GM12878 (cell line): Measurements from ENCODE around the gene HDGF. TPM values are rescaled to one million over a fixed set of nuclear protein-coding genes. Genes with fewer than 3 reads are reported as not detected.
A peak's percentile ranks its signal among the peaks of the same experiment; 100 is the strongest.

Source experiments
- BCL11A ChIP-seq: IDR thresholded peaks from 2 replicates; pipeline ENCODE4 v1.6.1; 2011; ENCODE audit warnings: low read depth, low read length
- CHD2 ChIP-seq: IDR thresholded peaks from 2 replicates; pipeline ENCODE4 v1.6.1; 2011; ENCODE audit warnings: low read depth, low read length, improper control_type of control experiment, borderline replicate concordance
- EED ChIP-seq: sonication (generic); IDR thresholded peaks from 2 replicates; pipeline ENCODE4 v1.6.1; 2016; ENCODE audit warnings: antibody characterized with exemption, low read depth
- EGR1 ChIP-seq, 2 experiments: IDR thresholded peaks; 1 replicate in 1 of 2; 2 replicates in 1 of 2; pipeline ENCODE4 v1.6.1; 2011 to 2012; ENCODE audit warnings: low read depth in 2 of 2, low read length in 2 of 2, borderline replicate concordance in 1 of 2, mild to moderate bottlenecking in 1 of 2, moderate library complexity in 1 of 2
- ELK1 ChIP-seq: IDR thresholded peaks from 2 replicates; pipeline ENCODE4 v1.6.1; 2012; ENCODE audit warnings: low read depth, low read length, improper control_type of control experiment
- GABPA ChIP-seq: IDR thresholded peaks from 2 replicates; pipeline ENCODE4 v1.6.1; 2014; ENCODE audit warnings: antibody characterized with exemption, low read depth, mild to moderate bottlenecking, inconsistent platforms
- HCFC1 ChIP-seq: fragments of 150-350 bp; IDR thresholded peaks from 2 replicates; pipeline ENCODE4 v1.6.1; 2014; ENCODE audit warnings: low read length
- MEF2A ChIP-seq: IDR thresholded peaks from 2 replicates; pipeline ENCODE4 v1.6.1; 2011; ENCODE audit warnings: low read depth, mild to moderate bottlenecking, low read length, moderate library complexity; ENCODE audit not compliant: insufficient read depth
- NFYB ChIP-seq: IDR thresholded peaks from 2 replicates; pipeline ENCODE4 v1.6.1; 2011; ENCODE audit warnings: low read depth, mild to moderate bottlenecking, low read length, improper control_type of control experiment, moderate library complexity; ENCODE audit not compliant: insufficient read depth
- POLR2AphosphoS2 ChIP-seq: IDR thresholded peaks from 2 replicates; pipeline ENCODE4 v1.6.1; 2011; ENCODE audit warnings: low read depth, mild to moderate bottlenecking, low read length, improper control_type of control experiment, moderate library complexity
- RB1 ChIP-seq: fragments of 450-650 bp; formaldehyde crosslinking; IDR thresholded peaks from 2 replicates; pipeline ENCODE4 v1.6.1; 2017; ENCODE audit warnings: mild to moderate bottlenecking, borderline replicate concordance
- RFX5 ChIP-seq: IDR thresholded peaks from 2 replicates; pipeline ENCODE4 v1.6.1; 2011; ENCODE audit warnings: low read depth, low read length, improper control_type of control experiment
- SIX5 ChIP-seq: IDR thresholded peaks from 2 replicates; pipeline ENCODE4 v1.6.1; 2011; ENCODE audit warnings: mild to moderate bottlenecking, low read depth, low read length, moderate library complexity; ENCODE audit not compliant: severe bottlenecking
- SMC3 ChIP-seq: IDR thresholded peaks from 2 replicates; pipeline ENCODE4 v1.6.1; 2011; ENCODE audit warnings: low read length, improper control_type of control experiment, borderline replicate concordance
- SRF ChIP-seq, 2 experiments: IDR thresholded peaks; 2 replicates each; pipeline ENCODE4 v1.6.1; 2011; ENCODE audit warnings: low read depth in 2 of 2, low read length in 2 of 2, mild to moderate bottlenecking in 1 of 2, moderate library complexity in 1 of 2
- TCF12 ChIP-seq: IDR thresholded peaks from 2 replicates; pipeline ENCODE4 v1.6.1; 2011; ENCODE audit warnings: low read depth, mild to moderate bottlenecking, low read length
- ZNF274 ChIP-seq: IDR thresholded peaks from one replicate; pipeline ENCODE4 v1.8.0; 2011; ENCODE audit not compliant: insufficient read length, insufficient read depth
- ZNF622 ChIP-seq: fragments of 450-650 bp; IDR thresholded peaks from 2 replicates; pipeline ENCODE4 v1.6.1; 2017; ENCODE audit warnings: mild to moderate bottlenecking, inconsistent platforms
- polyA plus RNA-seq, 11 experiments: library from polyadenylated mRNA; depleted of rRNA in 4 of 11; unstranded in 6 of 11; stranded (reverse) in 5 of 11; fragments of >200 nt; fragmentation: Nextera tagmentation in 4 of 11; fragmentation: Illumina TruSeq in 1 of 11; extraction: Ambion mirVana in 4 of 11; extraction: Trizol in 1 of 11; gene quantifications; 1 replicate in 1 of 11; 2 replicates in 10 of 11; pipeline versions ENCODE4 v1.2.1 to v1.2.3, GENCODE V29; 2011 to 2016; ENCODE audit warnings: inconsistent platforms in 2 of 11, missing spikeins in 2 of 11, low read depth in 1 of 11
- total RNA-seq, 4 experiments: library from RNA; depleted of rRNA in 3 of 4; stranded (reverse); fragments of >200 nt in 3 of 4; fragmentation: Illumina TruSeq in 1 of 4; extraction: Trizol in 1 of 4; gene quantifications; 2 replicates each; pipeline versions ENCODE4 v1.2.1 to v1.2.3, GENCODE V29; 2013 to 2021
- TF ChIP-seq, protein P1 (sequence below): fragments of 450-650 bp; formaldehyde crosslinking; IDR thresholded peaks from 2 replicates; pipeline ENCODE4 v1.4.0; 2022; ENCODE audit warnings: mild to moderate bottlenecking, moderate library complexity
- TF ChIP-seq, protein P2 (sequence below): IDR thresholded peaks from 2 replicates; pipeline ENCODE4 v1.6.1; 2011; ENCODE audit warnings: low read depth, mild to moderate bottlenecking, low read length, moderate library complexity, borderline replicate concordance; ENCODE audit errors: extremely low read depth
- TF ChIP-seq, protein P3 (sequence below): fragments of 450-650 bp; IDR thresholded peaks from 2 replicates; pipeline ENCODE4 v1.6.1; 2017; ENCODE audit warnings: low read depth, mild to moderate bottlenecking, moderate library complexity
- TF ChIP-seq, protein P4 (sequence below): IDR thresholded peaks from 2 replicates; pipeline ENCODE4 v1.6.1; 2012; ENCODE audit warnings: low read depth, low read length, improper control_type of control experiment

The HDGF gene
- total and polyA plus RNA-seq, 10 of the 15 experiments (the other 5 are each of a cell fraction or from before 2014, with no cell fraction given): 28.3 to 372 (median 209) TPM

DNA sequence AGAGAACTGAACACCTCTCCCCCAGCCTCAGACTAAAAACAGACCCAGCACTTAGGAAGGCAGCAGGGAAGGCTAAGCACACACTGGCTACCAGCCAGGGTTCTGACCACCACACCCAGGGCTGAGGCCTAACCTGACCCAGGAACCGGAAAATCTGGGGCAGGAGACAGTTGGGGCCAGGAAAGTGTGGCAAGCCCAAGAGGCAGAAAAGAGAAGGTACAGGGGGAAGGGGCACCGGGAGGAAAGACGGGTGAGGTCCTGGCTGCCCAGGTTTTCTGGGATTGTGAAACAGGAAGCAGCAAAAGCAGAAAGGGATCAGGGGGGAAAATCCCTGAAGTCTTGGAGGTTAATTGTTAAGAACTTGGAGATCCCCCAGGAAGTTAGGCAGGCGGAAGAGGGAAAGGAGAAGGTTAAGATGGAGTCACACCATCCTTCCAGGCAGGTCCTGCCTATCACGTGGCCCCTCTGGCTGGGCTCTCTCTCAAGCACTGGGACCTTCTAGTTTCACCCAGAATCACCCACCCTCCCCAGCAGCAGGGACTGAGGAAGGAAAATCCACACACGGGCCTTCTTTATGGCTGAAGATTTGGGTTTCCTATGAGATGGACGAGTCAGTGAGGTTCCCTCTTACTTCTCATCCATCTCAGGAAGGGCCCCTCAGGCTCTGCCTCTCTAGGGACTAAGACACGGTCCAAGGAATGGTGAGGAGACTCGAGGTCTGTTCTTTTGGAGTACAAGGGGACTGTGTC lies 2.6 kb downstream of the HDGF start (continued):
- TF ChIP-seq, protein P1, sequence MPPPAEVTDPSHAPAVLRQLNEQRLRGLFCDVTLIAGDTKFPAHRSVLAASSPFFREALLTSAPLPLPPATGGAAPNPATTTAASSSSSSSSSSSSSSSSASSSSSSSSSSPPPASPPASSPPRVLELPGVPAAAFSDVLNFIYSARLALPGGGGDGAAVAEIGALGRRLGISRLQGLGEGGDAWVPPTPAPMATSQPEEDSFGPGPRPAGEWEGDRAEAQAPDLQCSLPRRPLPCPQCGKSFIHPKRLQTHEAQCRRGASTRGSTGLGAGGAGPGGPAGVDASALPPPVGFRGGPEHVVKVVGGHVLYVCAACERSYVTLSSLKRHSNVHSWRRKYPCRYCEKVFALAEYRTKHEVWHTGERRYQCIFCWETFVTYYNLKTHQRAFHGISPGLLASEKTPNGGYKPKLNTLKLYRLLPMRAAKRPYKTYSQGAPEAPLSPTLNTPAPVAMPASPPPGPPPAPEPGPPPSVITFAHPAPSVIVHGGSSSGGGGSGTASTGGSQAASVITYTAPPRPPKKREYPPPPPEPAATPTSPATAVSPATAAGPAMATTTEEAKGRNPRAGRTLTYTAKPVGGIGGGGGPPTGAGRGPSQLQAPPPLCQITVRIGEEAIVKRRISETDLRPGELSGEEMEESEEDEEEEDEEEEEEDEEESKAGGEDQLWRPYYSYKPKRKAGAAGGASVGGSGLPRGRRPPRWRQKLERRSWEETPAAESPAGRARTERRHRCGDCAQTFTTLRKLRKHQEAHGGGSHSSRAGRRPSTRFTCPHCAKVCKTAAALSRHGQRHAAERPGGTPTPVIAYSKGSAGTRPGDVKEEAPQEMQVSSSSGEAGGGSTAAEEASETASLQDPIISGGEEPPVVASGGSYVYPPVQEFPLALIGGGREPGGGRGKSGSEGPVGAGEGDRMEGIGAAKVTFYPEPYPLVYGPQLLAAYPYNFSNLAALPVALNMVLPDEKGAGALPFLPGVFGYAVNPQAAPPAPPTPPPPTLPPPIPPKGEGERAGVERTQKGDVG (CRISPR knock-in tag): no peak
- TF ChIP-seq RFX5 (no peak), SRF (IDR thresholded peaks at IDR 0.05; ENCODE audit: low read depth in 2 of 2, low read length in 2 of 2) (0 out of 4 replicates have a peak, but pooled peaks of 1 of the 2 experiments have one; percentile 29), ZNF622 (no peak), BCL11A (no peak), NFYB (no peak), ZNF274 (no peak), RB1 (no peak), EGR1 (IDR thresholded peaks at IDR 0.05; ENCODE audit: borderline replicate concordance in 1 of 2, low read depth in 2 of 2, low read length in 2 of 2) (no peak), POLR2AphosphoS2 (no peak), HCFC1 (no peak), SMC3 (no peak), SIX5 (no peak), CHD2 (no peak), MEF2A (no peak), TCF12 (no peak), EED (peak; percentile 63), ELK1 (0 out of 2 replicates have a peak, but pooled peaks have one; percentile 31), GABPA (no peak)
- TF ChIP-seq, protein P2, sequence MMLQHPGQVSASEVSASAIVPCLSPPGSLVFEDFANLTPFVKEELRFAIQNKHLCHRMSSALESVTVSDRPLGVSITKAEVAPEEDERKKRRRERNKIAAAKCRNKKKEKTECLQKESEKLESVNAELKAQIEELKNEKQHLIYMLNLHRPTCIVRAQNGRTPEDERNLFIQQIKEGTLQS: no peak
- TF ChIP-seq, protein P3, sequence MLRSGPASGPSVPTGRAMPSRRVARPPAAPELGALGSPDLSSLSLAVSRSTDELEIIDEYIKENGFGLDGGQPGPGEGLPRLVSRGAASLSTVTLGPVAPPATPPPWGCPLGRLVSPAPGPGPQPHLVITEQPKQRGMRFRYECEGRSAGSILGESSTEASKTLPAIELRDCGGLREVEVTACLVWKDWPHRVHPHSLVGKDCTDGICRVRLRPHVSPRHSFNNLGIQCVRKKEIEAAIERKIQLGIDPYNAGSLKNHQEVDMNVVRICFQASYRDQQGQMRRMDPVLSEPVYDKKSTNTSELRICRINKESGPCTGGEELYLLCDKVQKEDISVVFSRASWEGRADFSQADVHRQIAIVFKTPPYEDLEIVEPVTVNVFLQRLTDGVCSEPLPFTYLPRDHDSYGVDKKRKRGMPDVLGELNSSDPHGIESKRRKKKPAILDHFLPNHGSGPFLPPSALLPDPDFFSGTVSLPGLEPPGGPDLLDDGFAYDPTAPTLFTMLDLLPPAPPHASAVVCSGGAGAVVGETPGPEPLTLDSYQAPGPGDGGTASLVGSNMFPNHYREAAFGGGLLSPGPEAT: peak; percentile 76
- TF ChIP-seq, protein P4, sequence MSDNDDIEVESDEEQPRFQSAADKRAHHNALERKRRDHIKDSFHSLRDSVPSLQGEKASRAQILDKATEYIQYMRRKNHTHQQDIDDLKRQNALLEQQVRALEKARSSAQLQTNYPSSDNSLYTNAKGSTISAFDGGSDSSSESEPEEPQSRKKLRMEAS: no peak; the same call in 1 of the 2 replicates
